DND-41 (cell line): ENCODE data around the gene F2RL3.

Experiments used
- ATAC-seq: fragments of 200-7000 bp; cut with Tn5 transposase; 3 replicates; pipeline ENCODE4 v1.9.1; 2021; ENCODE audit warnings: low read depth; ENCODE audit not compliant: insufficient read depth
- DNase-seq: peaks from one replicate; pipeline ENCODE4 v3.0.0-alpha.2; 2020
- H2AFZ ChIP-seq: 2 replicates; pipeline ENCODE4 v1.6.0; 2012; ENCODE audit warnings: low read depth, low read length
- H3K27ac ChIP-seq: 2 replicates; pipeline ENCODE4 v1.5.1; 2012; ENCODE audit warnings: low read length, inconsistent platforms
- H3K27me3 ChIP-seq: fragments of 200-600 bp; sonication (generic); 2 replicates; pipeline ENCODE4 v1.6.0; 2012; ENCODE audit warnings: low read length, mild to moderate bottlenecking, inconsistent platforms; ENCODE audit not compliant: insufficient read depth, poor library complexity
- H3K36me3 ChIP-seq: 2 replicates; pipeline ENCODE4 v1.5.1; 2012; ENCODE audit warnings: low read length, inconsistent platforms; ENCODE audit not compliant: insufficient read depth
- H3K4me1 ChIP-seq: 2 replicates; pipeline ENCODE4 v1.5.1; 2012; ENCODE audit warnings: mild to moderate bottlenecking, low read length; ENCODE audit not compliant: insufficient read depth
- H3K4me2 ChIP-seq: 2 replicates; pipeline ENCODE4 v1.6.0; 2012; ENCODE audit warnings: mild to moderate bottlenecking, moderate library complexity, low read length, inconsistent platforms; ENCODE audit not compliant: insufficient read depth
- H3K4me3 ChIP-seq, 2 experiments: fragments of 200-600 bp in 1 of 2; shearing (Covaris generic) in 1 of 2; 2 replicates each; pipeline ENCODE4 v1.5.1; 2012 to 2016; ENCODE audit warnings: inconsistent platforms in 2 of 2, low read length in 2 of 2, mild to moderate bottlenecking in 2 of 2, low read depth in 1 of 2, moderate library complexity in 1 of 2
- H3K79me2 ChIP-seq: 2 replicates; pipeline ENCODE4 v1.6.0; 2012; ENCODE audit warnings: low read length, inconsistent platforms; ENCODE audit not compliant: insufficient read depth
- H3K9ac ChIP-seq: 2 replicates; pipeline ENCODE4 v1.6.0; 2012; ENCODE audit warnings: low read depth, mild to moderate bottlenecking, inconsistent platforms, low read length, moderate library complexity
- H3K9me3 ChIP-seq: 2 replicates; pipeline ENCODE4 v1.5.1; 2012; ENCODE audit warnings: low read length, moderate library complexity, mild to moderate bottlenecking, inconsistent platforms; ENCODE audit not compliant: insufficient read depth, severe bottlenecking
- H4K20me1 ChIP-seq: 2 replicates; pipeline ENCODE4 v1.6.0; 2012; ENCODE audit warnings: low read length; ENCODE audit not compliant: insufficient read depth
- CTCF ChIP-seq: IDR thresholded peaks from 2 replicates; pipeline ENCODE4 v1.5.1; 2012; ENCODE audit warnings: borderline replicate concordance, low read length, moderate library complexity, mild to moderate bottlenecking; ENCODE audit not compliant: poor library complexity, severe bottlenecking; ENCODE audit errors: extremely low read depth
- EZH2 ChIP-seq: IDR thresholded peaks from 3 replicates; pipeline ENCODE4 v1.6.1; 2012; ENCODE audit warnings: borderline replicate concordance, low read depth, mild to moderate bottlenecking, moderate library complexity, low read length, inconsistent platforms; ENCODE audit not compliant: severe bottlenecking

Gene F2RL3

GRCh38 chr19:16904599-16904998, 15.8 kb downstream of the F2RL3 start:
- H3K36me3 ChIP-seq = no peaks in the 10 kb centered on the region
- H3K79me2 ChIP-seq = no peaks in the 10 kb centered on the region
- DNase-seq (no peak), ATAC-seq (no peak)
- H3K9ac ChIP-seq = no peak overlapping the region
- no peaks in the 10 kb centered on the region for H3K9me3 ChIP-seq
- no peaks in the 10 kb centered on the region for H3K27me3 ChIP-seq
- TF ChIP-seq CTCF (no peak), EZH2 (no peak)
- no peaks in the 10 kb centered on the region for H3K4me1 ChIP-seq
- no peak overlapping the region for H3K4me2 ChIP-seq
- H2AFZ ChIP-seq = no peak overlapping the region
- no peak overlapping the region for H3K4me3 ChIP-seq
- H4K20me1 ChIP-seq = no peaks in the 10 kb centered on the region; the same call in 1 of the 2 replicates
- H3K27ac ChIP-seq = no peak overlapping the region

GRCh38 chr19:16908759-16909158, 20.0 kb downstream of the F2RL3 start:
- Histone ChIP-seq H3K36me3 (no peaks in the 10 kb centered on the region), H3K27ac (no peak overlapping the region), H3K9ac (no peak overlapping the region), H2AFZ (no peak overlapping the region), H3K4me3 (no peak overlapping the region), H3K79me2 (no peaks in the 10 kb centered on the region), H3K9me3 (peaks cover 13% of the 10 kb centered on the region), H4K20me1 (no peaks in the 10 kb centered on the region; the same call in 1 of the 2 replicates), H3K4me2 (no peak overlapping the region), H3K4me1 (no peaks in the 10 kb centered on the region), H3K27me3 (no peaks in the 10 kb centered on the region)
- no peak for TF ChIP-seq CTCF
- no peak for TF ChIP-seq EZH2
- no peak for DNase-seq
- no peak for ATAC-seq

GRCh38 chr19:16911046-16911445, 22.2 kb downstream of the F2RL3 start:
- Histone ChIP-seq H3K4me1 (no peaks in the 10 kb centered on the region), H3K27me3 (no peaks in the 10 kb centered on the region), H3K79me2 (no peaks in the 10 kb centered on the region), H4K20me1 (no peaks in the 10 kb centered on the region), H3K9me3 (peaks cover 13% of the 10 kb centered on the region), H3K36me3 (no peaks in the 10 kb centered on the region), H3K27ac (no peak overlapping the region), H3K9ac (no peak overlapping the region), H3K4me3 (no peak overlapping the region), H2AFZ (0 out of 2 replicates have a peak overlapping the region, but pooled peaks have one; percentile 13), H3K4me2 (no peak overlapping the region)
- no peak for DNase-seq
- no peak for ATAC-seq
- no peak for TF ChIP-seq EZH2
- TF ChIP-seq CTCF = no peak

GRCh38 chr19:16912780-16913179, 24.0 kb downstream of the F2RL3 start:
- Histone ChIP-seq H3K27ac (no peak overlapping the region), H2AFZ (no peak overlapping the region), H3K79me2 (no peaks in the 10 kb centered on the region), H3K27me3 (no peaks in the 10 kb centered on the region), H3K9ac (no peak overlapping the region), H3K4me1 (no peaks in the 10 kb centered on the region), H4K20me1 (no peaks in the 10 kb centered on the region), H3K4me2 (no peak overlapping the region), H3K36me3 (no peaks in the 10 kb centered on the region), H3K4me3 (no peak overlapping the region), H3K9me3 (peaks cover 13% of the 10 kb centered on the region)
- ATAC-seq = no peak
- no peak for TF ChIP-seq CTCF
- TF ChIP-seq EZH2 = no peak
- DNase-seq = no peak
